HepG2 (cell line): ENCODE measurements around the gene PPP2R5C. TPM values are rescaled to one million over a fixed set of nuclear protein-coding genes. Genes with fewer than 3 reads are reported as not detected.

Experiments
- ATAC-seq: fragments of 200-7000 bp; cut with Tn5 transposase; 3 replicates; pipeline ENCODE4 v1.9.1; 2020; ENCODE audit warnings: mild to moderate bottlenecking, moderate library complexity
- BruUV-seq: library from RNA; stranded (reverse); fragments of 400-500 nt; replicated peaks from 2 replicates; lab custom pipeline; 2021; lab: Mats Ljungman, UMichigan
- CTCF ChIA-PET: fragments of 300-600 bp; formaldehyde crosslinking; extraction: SDS; loops from one replicate; lab custom pipeline; 2021; ENCODE audit warnings: low total read pairs, inconsistent platforms, low intra/inter-chr PET ratio; lab: Yijun Ruan, JAX
- POLR2A ChIA-PET: fragments of 350-600 bp; sonication (Branson Sonifier 250); formaldehyde crosslinking; loops from one replicate; lab custom pipeline; 2020; ENCODE audit warnings: antibody characterized with exemption, inconsistent platforms; lab: Yijun Ruan, JAX
- DNase-seq: peaks from one replicate; pipeline ENCODE4 v3.0.0-alpha.2; 2015; ENCODE audit warnings: low spot score
- FAIRE-seq: peaks from 3 replicates; lab custom pipeline; 2011; peaks lifted over from hg19 to GRCh38; lab: Jason Lieb, UNC
- H2AFZ ChIP-seq: one replicate; pipeline ENCODE4 v1.6.1; 2011; ENCODE audit warnings: low read length, inconsistent platforms
- H3K27ac ChIP-seq: fragments of 300-600 bp; 3 replicates; pipeline ENCODE4 v1.8.0; 2011; ENCODE audit warnings: mixed run types, mild to moderate bottlenecking, mixed read lengths, low read length, inconsistent platforms; ENCODE audit not compliant: insufficient read depth; ENCODE audit errors: extremely low read length
- H3K27me3 ChIP-seq, 2 experiments: fragments of 200-600 bp in 1 of 2; 2 replicates in 1 of 2; 3 replicates in 1 of 2; pipeline versions ENCODE4 v1.6.0 to v1.8.0; 2011; ENCODE audit warnings: low read length in 2 of 2, mild to moderate bottlenecking in 2 of 2, moderate library complexity in 2 of 2, inconsistent platforms in 1 of 2; ENCODE audit not compliant: insufficient read depth in 2 of 2, control insufficient read depth in 1 of 2
- H3K36me3 ChIP-seq, 2 experiments: fragments of 200-600 bp in 1 of 2; replicated peaks in 1 of 2; 2 replicates in 1 of 2; 3 replicates in 1 of 2; pipeline versions ENCODE4 v1.5.1 to v1.8.0; 2011; ENCODE audit warnings: low read length in 2 of 2, inconsistent platforms in 1 of 2; ENCODE audit not compliant: insufficient read depth in 2 of 2, control insufficient read depth in 1 of 2
- H3K4me1 ChIP-seq: 2 replicates; pipeline ENCODE4 v1.5.1; 2012; ENCODE audit warnings: low read length, inconsistent platforms; ENCODE audit not compliant: insufficient read depth
- H3K4me2 ChIP-seq: 2 replicates; pipeline ENCODE4 v1.6.0; 2011; ENCODE audit warnings: low read depth, low read length, inconsistent platforms
- H3K4me3 ChIP-seq, 3 experiments: fragments of 200-600 bp in 1 of 3; sonication (generic), shearing (Covaris generic) in 1 of 3; replicated peaks in 1 of 3; 2 replicates each; pipeline ENCODE4 v1.5.1; 2011 to 2016; ENCODE audit warnings: low read length in 3 of 3, inconsistent platforms in 2 of 3, low read depth in 2 of 3, mild to moderate bottlenecking in 2 of 3, control low read depth in 1 of 3, mixed read lengths in 1 of 3; ENCODE audit not compliant: insufficient read depth in 1 of 3
- H3K79me2 ChIP-seq: one replicate; pipeline ENCODE4 v1.6.1; 2011; ENCODE audit warnings: low read length, inconsistent platforms; ENCODE audit not compliant: insufficient read depth
- H3K9ac ChIP-seq: 2 replicates; pipeline ENCODE4 v1.6.0; 2011; ENCODE audit warnings: mild to moderate bottlenecking, low read depth, low read length, inconsistent platforms; ENCODE audit not compliant: insufficient read depth
- H3K9me3 ChIP-seq: 2 replicates; pipeline ENCODE4 v1.5.1; 2012; ENCODE audit warnings: mild to moderate bottlenecking, low read length
- H4K20me1 ChIP-seq: 2 replicates; pipeline ENCODE4 v1.6.0; 2011; ENCODE audit warnings: inconsistent platforms, mild to moderate bottlenecking, low read length, moderate library complexity; ENCODE audit not compliant: insufficient read depth
- AGO2 ChIP-seq: fragments of 200-400 bp; formaldehyde crosslinking; optimal IDR thresholded peaks from 2 replicates; pipeline ENCODE3; 2017; ENCODE audit warnings: mild to moderate bottlenecking, low read depth, low read length, moderate library complexity
- KDM2A ChIP-seq: sonication (generic); formaldehyde crosslinking; IDR thresholded peaks from 2 replicates; pipeline ENCODE4 v1.4.0; 2020; ENCODE audit warnings: low read depth, missing genetic modification reagents, borderline replicate concordance
- NFYC ChIP-seq: IDR thresholded peaks from 2 replicates; pipeline ENCODE4 v1.6.1; 2016; ENCODE audit warnings: missing genetic modification reagents, missing compliant biosample characterization
- PRDM4 ChIP-seq: sonication (generic); formaldehyde crosslinking; IDR thresholded peaks from 2 replicates; pipeline ENCODE4 v1.9.0; 2021; ENCODE audit warnings: missing genetic modification reagents, borderline replicate concordance
- RBM22 ChIP-seq: fragments of 200-400 bp; formaldehyde crosslinking; optimal IDR thresholded peaks from 2 replicates; pipeline ENCODE3; 2017; ENCODE audit warnings: mild to moderate bottlenecking, low read length, moderate library complexity
- ZBTB39 ChIP-seq: sonication (generic); formaldehyde crosslinking; IDR thresholded peaks from 2 replicates; pipeline ENCODE4 v1.5.0; 2020; ENCODE audit warnings: missing genetic modification reagents
- ZKSCAN5 ChIP-seq: sonication (generic); formaldehyde crosslinking; IDR thresholded peaks from 2 replicates; pipeline ENCODE4 v1.5.1; 2020; ENCODE audit warnings: mild to moderate bottlenecking, missing genetic modification reagents
- ZNF276 ChIP-seq: sonication (generic); formaldehyde crosslinking; IDR thresholded peaks from 2 replicates; pipeline ENCODE4 v1.4.0; 2020; ENCODE audit warnings: mild to moderate bottlenecking, low read depth, missing genetic modification reagents
- ZNF382 ChIP-seq: sonication (generic); formaldehyde crosslinking; IDR thresholded peaks from 2 replicates; pipeline ENCODE4 v1.5.0; 2020; ENCODE audit warnings: missing genetic modification reagents, mild to moderate bottlenecking, borderline replicate concordance
- ZUFSP ChIP-seq: sonication (generic); formaldehyde crosslinking; IDR thresholded peaks from 2 replicates; pipeline ENCODE4 v1.9.0; 2021; ENCODE audit warnings: missing genetic modification reagents, mild to moderate bottlenecking, borderline replicate concordance
- WGBS: methylation state at CpG from one replicate; pipeline ENCODE4 v1.1.6; 2017; ENCODE audit warnings: low lambda C conversion rate; 5-methylcytosine and 5-hydroxymethylcytosine counted together
- in situ Hi-C: cut with HindIII; loops from 2 replicates; pipeline ENCODE4 v1.10.0; 2017; ENCODE audit warnings: low pct_unique_long_range_greater_than_20kb; ENCODE audit not compliant: extremely low pct_ligation_motif_present
- intact Hi-C: fragments of 100-400 bp; cut with micrococcal nuclease; formaldehyde crosslinking; loops from one replicate; pipeline ENCODE4 v1.10.0; 2022; ENCODE audit not compliant: unreplicated experiment
- polyA plus RNA-seq, 8 experiments: library from polyadenylated mRNA; depleted of rRNA in 3 of 8; stranded (reverse) in 7 of 8; unstranded in 1 of 8; fragments of >200 nt; fragmentation: Illumina TruSeq in 4 of 8; extraction: Trizol in 4 of 8; gene quantifications; 2 replicates each; pipeline versions ENCODE4 v1.2.1 to v1.2.3, GENCODE V29; 2011 to 2016; ENCODE audit warnings: low read depth in 4 of 8, missing spikeins in 1 of 8, mixed read lengths in 1 of 8; ENCODE audit not compliant: insufficient read depth in 1 of 8
- total RNA-seq, 5 experiments: library from RNA; depleted of rRNA; stranded (reverse); fragments of >200 nt; fragmentation: Illumina TruSeq; extraction: Trizol; gene quantifications; 2 replicates each; pipeline ENCODE4 v1.2.3, GENCODE V29; 2016; ENCODE audit warnings: low read depth in 1 of 5

The PPP2R5C gene
- total and polyA plus RNA-seq, 2 of the 13 experiments (the other 11 are each of a cell fraction or from before 2014, with no cell fraction given), result 74.3 to 78.5 TPM

GRCh38 chr14:101928415-101928841, 166.9 kb downstream of the PPP2R5C start:
- Histone ChIP-seq H3K4me1 (peaks cover 11% of the 10 kb centered on the region), H3K27me3 (no peaks in the 10 kb centered on the region), H4K20me1 (no peaks in the 10 kb centered on the region), H3K79me2 (no peaks in the 10 kb centered on the region), H2AFZ (no peak overlapping the region), H3K27ac (no peak overlapping the region), H3K9ac (no peak overlapping the region), H3K9me3 (no peaks in the 10 kb centered on the region), H3K4me3 (no peak overlapping the region), H3K4me2 (no peak overlapping the region), H3K36me3 (peaks cover 0 to 3% of the 10 kb centered on the region in 2 experiments; a peak in 2 of 5 replicates)
- no peak for DNase-seq
- ChIA-PET CTCF (no interaction called here), POLR2A (no interaction called here)
- intact Hi-C loops, result no loop called here
- no peak for FAIRE-seq
- TF ChIP-seq ZNF382 (CRISPR knock-in tag) (no peak), PRDM4 (CRISPR knock-in tag) (no peak), NFYC (CRISPR knock-in tag) (no peak), KDM2A (CRISPR knock-in tag) (no peak), ZUFSP (CRISPR knock-in tag) (no peak), AGO2 (peak; percentile 18), ZNF276 (CRISPR knock-in tag) (no peak), RBM22 (peak; percentile 28), ZBTB39 (no peak), ZKSCAN5 (CRISPR knock-in tag) (no peak)
- BruUV-seq, result no TSS peak
- in situ Hi-C loops, result no loop called here
- 97% methylated on average over 24 of the region's 24 CpGs for WGBS
- no peak for ATAC-seq
